ENCODE data around the gene FETUB.

GRCh38 chr3:186683979-186684378 is 43.8 kb downstream of the FETUB start:
- TF ChIP-seq CTCF (conservative IDR thresholded peaks at IDR 0.05) (no peak), EZH2 (IDR thresholded peaks at IDR 0.05; ENCODE audit: low read depth) (no peak)

All from PC-9 (cell line).